Mesangial cell (primary cell): Measurements from ENCODE around the gene CTSF. TPM values are rescaled to one million over a fixed set of nuclear protein-coding genes. Genes with fewer than 3 reads are reported as not detected.

Experiments
- total RNA-seq: library from RNA; depleted of rRNA; stranded (reverse); fragments of >200 nt; gene quantifications from 2 replicates; pipeline ENCODE4 v1.2.3, GENCODE V29; 2015

CTSF gene
- 9.6 and 61.5 TPM in 2 replicates for total RNA-seq

GRCh38 chr11:66568124-66568916, at the start of gene CTSF:
Gene CTSF, minus strand, starts transcription at chr11:66568606. Its CDS starts 120 bp downstream, at chr11:66568486.

GRCh38 chr11:66616379-66617154, 48.2 kb upstream of the CTSF start, which contains the start of gene RBM14:
Gene RBM14, plus strand, starts transcription at chr11:66616630. Its CDS starts 91 bp downstream, at chr11:66616721.

GRCh38 chr11:66592457-66593302, 24.3 kb upstream of the CTSF start, which contains the start of the genes CCDC87 and CCS:
Gene CCDC87, minus strand, starts transcription at chr11:66593063. Its CDS starts 48 bp downstream, at chr11:66593015.
Gene CCS, plus strand, starts transcription at chr11:66593185. Its CDS starts 77 bp downstream, at chr11:66593262.

GRCh38 chr11:66546368-66546965, 21.9 kb downstream of the CTSF start, which contains the start of gene ACTN3:
Gene ACTN3, plus strand, starts transcription at chr11:66546903. Its CDS starts 35 bp downstream, at chr11:66546938.

GRCh38 chr11:66545701-66546367, 22.6 kb downstream of the CTSF start, which contains the start of gene ZDHHC24:
Gene ZDHHC24, minus strand, starts transcription at chr11:66546048. Its CDS starts 45 bp downstream, at chr11:66546003.

Other genes starting within 250 kb of the CTSF start
- 21.3 and 23.7 TPM in 2 replicates for gene RIN1, start 232.2 kb downstream of the CTSF start, total RNA-seq
- 41.2 and 63.6 TPM in 2 replicates for gene BRMS1, start 223.5 kb downstream of the CTSF start, total RNA-seq
- 31.3 and 44.7 TPM in 2 replicates for gene B4GAT1, start 221.0 kb downstream of the CTSF start, total RNA-seq
- gene SLC29A2, start 196.8 kb downstream of the CTSF start, total RNA-seq, result 3.3 and 5.2 TPM in 2 replicates
- gene NPAS4, start 147.6 kb downstream of the CTSF start, total RNA-seq, result 0.13 TPM in 1 of 2 replicates, not detected in the other
- 46.9 and 71.0 TPM in 2 replicates for gene MRPL11, start 129.8 kb downstream of the CTSF start, total RNA-seq
- 4.6 and 9.9 TPM in 2 replicates for gene PELI3, start 101.7 kb downstream of the CTSF start, total RNA-seq
- gene DPP3, start 88.2 kb downstream of the CTSF start, total RNA-seq, result 75.4 and 101 TPM in 2 replicates
- gene BBS1, start 58.0 kb downstream of the CTSF start, total RNA-seq, result 24.9 and 52.4 TPM in 2 replicates
- gene ZDHHC24, start 22.6 kb downstream of the CTSF start, total RNA-seq, result 32.3 and 44.5 TPM in 2 replicates
- gene ACTN3, start 21.7 kb downstream of the CTSF start, total RNA-seq, result under 0.01 and 0.13 TPM in 2 replicates
- 0.16 and 0.76 TPM in 2 replicates for gene CCDC87, start 24.5 kb upstream of the CTSF start, total RNA-seq
- gene CCS, start 24.6 kb upstream of the CTSF start, total RNA-seq, result 20.4 and 32.2 TPM in 2 replicates
- gene RBM14, start 48.0 kb upstream of the CTSF start, total RNA-seq, result 34.5 and 52.3 TPM in 2 replicates
- 100 and 155 TPM in 2 replicates for gene RBM4, start 70.1 kb upstream of the CTSF start, total RNA-seq
- gene RBM4B, start 109.3 kb upstream of the CTSF start, total RNA-seq, result 11.9 and 14.2 TPM in 2 replicates
- 63.4 and 74.8 TPM in 2 replicates for gene SPTBN2, start 160.6 kb upstream of the CTSF start, total RNA-seq